Liver (tissue), 9 donors: ENCODE measurements around the gene NAIF1. TPM values are rescaled to one million over a fixed set of nuclear protein-coding genes. Genes with fewer than 3 reads are reported as not detected.
"Not testable (repeated sequence)": the region's sequence is repeated elsewhere in the genome, so short reads cannot be mapped to it uniquely, and the experiment has no call there.

Experiments
- DNase-seq: peaks from one replicate; pipeline ENCODE4 v3.0.0-alpha.2; 2017; ENCODE audit warnings: low spot score
- H3K27ac ChIP-seq, 2 donors: one replicate each; pipeline ENCODE4 v1.7.0; 2013; ENCODE audit warnings: inconsistent platforms in 2 of 2, low read length in 2 of 2, control low read depth in 1 of 2, low read depth in 1 of 2, mild to moderate bottlenecking in 1 of 2
- H3K27me3 ChIP-seq, 4 donors: one replicate each; pipeline versions ENCODE4 v1.6.1 to v1.7.0; 2013; ENCODE audit warnings: low read length in 3 of 4, inconsistent platforms in 1 of 4, mild to moderate bottlenecking in 1 of 4, moderate library complexity in 1 of 4; ENCODE audit not compliant: control insufficient read depth in 4 of 4, insufficient read depth in 4 of 4
- H3K36me3 ChIP-seq, 4 donors: one replicate each; pipeline versions ENCODE4 v1.6.1 to v1.7.0; 2013; ENCODE audit warnings: low read length in 3 of 4, mild to moderate bottlenecking in 3 of 4, low read depth in 1 of 4, moderate library complexity in 1 of 4; ENCODE audit not compliant: control insufficient read depth in 4 of 4, insufficient read depth in 3 of 4
- H3K4me1 ChIP-seq, 4 donors: one replicate each; pipeline versions ENCODE4 v1.6.1 to v1.7.0; 2013; ENCODE audit warnings: low read length in 3 of 4, mild to moderate bottlenecking in 3 of 4, moderate library complexity in 1 of 4; ENCODE audit not compliant: control insufficient read depth in 4 of 4, insufficient read depth in 4 of 4
- H3K4me3 ChIP-seq, 3 donors: one replicate each; pipeline versions ENCODE4 v1.6.1 to v1.7.0; 2013; ENCODE audit warnings: low read length in 3 of 3, control low read depth in 1 of 3, low read depth in 1 of 3, mild to moderate bottlenecking in 1 of 3
- H3K9ac ChIP-seq, 2 donors: one replicate each; pipeline ENCODE4 v1.7.0; 2013; ENCODE audit warnings: low read length in 2 of 2, mild to moderate bottlenecking in 2 of 2, moderate library complexity in 2 of 2, control low read depth in 1 of 2, low read depth in 1 of 2
- H3K9me3 ChIP-seq, 4 donors: one replicate each; pipeline versions ENCODE4 v1.6.1 to v1.7.0; 2013; ENCODE audit warnings: low read length in 3 of 4; ENCODE audit not compliant: control insufficient read depth in 4 of 4
- EGR1 ChIP-seq, 2 donors: IDR thresholded peaks; 2 replicates each; pipeline ENCODE4 v1.6.1; 2016 to 2018; ENCODE audit warnings: antibody characterized with exemption in 2 of 2, low read depth in 2 of 2
- HNF4A ChIP-seq, 2 donors: conservative IDR thresholded peaks; 2 replicates each; pipeline ENCODE4 v1.6.1; 2016; ENCODE audit warnings: antibody characterized with exemption in 2 of 2, mild to moderate bottlenecking in 2 of 2
- HNF4G ChIP-seq: IDR thresholded peaks from 2 replicates; pipeline ENCODE4 v1.6.1; 2016; ENCODE audit warnings: antibody characterized with exemption
- JUND ChIP-seq, 2 donors: IDR thresholded peaks; 2 replicates each; pipeline ENCODE4 v1.6.1; 2016; ENCODE audit warnings: antibody characterized with exemption in 2 of 2
- NR2F2 ChIP-seq: IDR thresholded peaks from 2 replicates; pipeline ENCODE4 v1.6.1; 2016; ENCODE audit warnings: antibody characterized with exemption
- RAD21 ChIP-seq, 2 donors: IDR thresholded peaks; 2 replicates each; pipeline ENCODE4 v1.6.1; 2016; ENCODE audit warnings: antibody characterized with exemption in 2 of 2, mild to moderate bottlenecking in 2 of 2
- RXRA ChIP-seq, 2 donors: IDR thresholded peaks; 2 replicates each; pipeline ENCODE4 v1.6.1; 2017 to 2018; ENCODE audit warnings: antibody characterized with exemption in 2 of 2, mild to moderate bottlenecking in 1 of 2
- SP1 ChIP-seq: IDR thresholded peaks from 2 replicates; pipeline ENCODE4 v1.6.1; 2018; ENCODE audit warnings: antibody characterized with exemption, mild to moderate bottlenecking
- ZBTB33 ChIP-seq: IDR thresholded peaks from 2 replicates; pipeline ENCODE4 v1.6.1; 2016; ENCODE audit warnings: antibody characterized with exemption
- WGBS: extraction: QIAGEN DNeasy Blood & Tissue Kit; methylation state at CpG from one replicate; pipeline ENCODE4 v1.1.7; 2013; 5-methylcytosine and 5-hydroxymethylcytosine counted together
- polyA plus RNA-seq, 2 donors: library from polyadenylated mRNA; stranded (reverse) in 1 of 2; unstranded in 1 of 2; fragments of 200-250 nt in 1 of 2; fragments of >200 nt in 1 of 2; fragmentation: Nextera tagmentation in 1 of 2; extraction: Ambion mirVana in 1 of 2; gene quantifications; one replicate each; pipeline versions ENCODE4 v1.2.1 to v1.2.3, GENCODE V29; 2013 to 2015
- total RNA-seq, 2 donors: library from RNA; depleted of rRNA; stranded (reverse); fragments of >200 nt; gene quantifications; one replicate each; pipeline ENCODE4 v1.2.3, GENCODE V29; 2014
- TF ChIP-seq, protein P1 (sequence below): fragments of 150-350 bp; IDR thresholded peaks from 2 replicates; pipeline ENCODE4 v1.5.1; 2017; ENCODE audit warnings: improper control_type of control experiment, low read depth, low read length; ENCODE audit not compliant: missing input control
- TF ChIP-seq, protein P2 (sequence below): IDR thresholded peaks from 2 replicates; pipeline ENCODE4 v1.6.1; 2016; ENCODE audit warnings: antibody characterized with exemption, mild to moderate bottlenecking
- TF ChIP-seq, protein P3 (sequence below): IDR thresholded peaks from 2 replicates; pipeline ENCODE4 v1.6.1; 2016; ENCODE audit warnings: antibody characterized with exemption
- donor health status: healthy.
- donor health status: healthy.
- donor health status: healthy.
- donor health status: healthy.
- donor health status: healthy.

NAIF1 gene
- total and polyA plus RNA-seq, 4 donors = 2.5 to 6.5 (median 4.7) TPM

DNA sequence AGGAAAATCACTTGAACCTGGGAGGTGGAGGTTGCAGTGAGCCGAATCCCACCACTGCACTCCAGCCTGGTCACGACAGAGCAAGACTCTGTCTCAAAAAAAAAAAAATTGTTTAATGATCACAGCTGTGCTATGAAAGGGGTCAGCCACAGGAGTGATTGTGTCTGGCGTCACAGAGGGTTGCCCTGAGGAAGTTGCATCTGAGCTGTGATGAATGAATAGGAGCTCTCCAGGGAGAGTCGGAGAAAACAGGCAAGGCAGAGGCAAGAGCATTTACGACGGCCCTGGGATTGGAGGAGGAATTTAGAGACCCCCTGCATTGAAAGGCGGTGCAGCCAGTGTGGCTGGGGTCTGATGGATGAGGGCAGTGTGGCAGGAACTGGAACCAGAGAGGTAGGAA lies 25.1 kb downstream of the NAIF1 start:
- Histone ChIP-seq H3K4me3 (no peak overlapping the region), H3K27ac (no peak overlapping the region), H3K9ac (no peak overlapping the region), H3K4me1 (peaks cover 3 to 11% (median 7%) of the 10 kb centered on the region in 4 donors), H3K9me3 (no peaks in the 10 kb centered on the region), H3K27me3 (no peaks in the 10 kb centered on the region), H3K36me3 (no peaks in the 10 kb centered on the region)
- no peak for DNase-seq
- TF ChIP-seq HNF4G = no peak
- no peak for TF ChIP-seq RAD21 (IDR thresholded peaks at IDR 0.05)
- TF ChIP-seq, protein P1, sequence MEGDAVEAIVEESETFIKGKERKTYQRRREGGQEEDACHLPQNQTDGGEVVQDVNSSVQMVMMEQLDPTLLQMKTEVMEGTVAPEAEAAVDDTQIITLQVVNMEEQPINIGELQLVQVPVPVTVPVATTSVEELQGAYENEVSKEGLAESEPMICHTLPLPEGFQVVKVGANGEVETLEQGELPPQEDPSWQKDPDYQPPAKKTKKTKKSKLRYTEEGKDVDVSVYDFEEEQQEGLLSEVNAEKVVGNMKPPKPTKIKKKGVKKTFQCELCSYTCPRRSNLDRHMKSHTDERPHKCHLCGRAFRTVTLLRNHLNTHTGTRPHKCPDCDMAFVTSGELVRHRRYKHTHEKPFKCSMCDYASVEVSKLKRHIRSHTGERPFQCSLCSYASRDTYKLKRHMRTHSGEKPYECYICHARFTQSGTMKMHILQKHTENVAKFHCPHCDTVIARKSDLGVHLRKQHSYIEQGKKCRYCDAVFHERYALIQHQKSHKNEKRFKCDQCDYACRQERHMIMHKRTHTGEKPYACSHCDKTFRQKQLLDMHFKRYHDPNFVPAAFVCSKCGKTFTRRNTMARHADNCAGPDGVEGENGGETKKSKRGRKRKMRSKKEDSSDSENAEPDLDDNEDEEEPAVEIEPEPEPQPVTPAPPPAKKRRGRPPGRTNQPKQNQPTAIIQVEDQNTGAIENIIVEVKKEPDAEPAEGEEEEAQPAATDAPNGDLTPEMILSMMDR = no peak
- TF ChIP-seq, protein P2, sequence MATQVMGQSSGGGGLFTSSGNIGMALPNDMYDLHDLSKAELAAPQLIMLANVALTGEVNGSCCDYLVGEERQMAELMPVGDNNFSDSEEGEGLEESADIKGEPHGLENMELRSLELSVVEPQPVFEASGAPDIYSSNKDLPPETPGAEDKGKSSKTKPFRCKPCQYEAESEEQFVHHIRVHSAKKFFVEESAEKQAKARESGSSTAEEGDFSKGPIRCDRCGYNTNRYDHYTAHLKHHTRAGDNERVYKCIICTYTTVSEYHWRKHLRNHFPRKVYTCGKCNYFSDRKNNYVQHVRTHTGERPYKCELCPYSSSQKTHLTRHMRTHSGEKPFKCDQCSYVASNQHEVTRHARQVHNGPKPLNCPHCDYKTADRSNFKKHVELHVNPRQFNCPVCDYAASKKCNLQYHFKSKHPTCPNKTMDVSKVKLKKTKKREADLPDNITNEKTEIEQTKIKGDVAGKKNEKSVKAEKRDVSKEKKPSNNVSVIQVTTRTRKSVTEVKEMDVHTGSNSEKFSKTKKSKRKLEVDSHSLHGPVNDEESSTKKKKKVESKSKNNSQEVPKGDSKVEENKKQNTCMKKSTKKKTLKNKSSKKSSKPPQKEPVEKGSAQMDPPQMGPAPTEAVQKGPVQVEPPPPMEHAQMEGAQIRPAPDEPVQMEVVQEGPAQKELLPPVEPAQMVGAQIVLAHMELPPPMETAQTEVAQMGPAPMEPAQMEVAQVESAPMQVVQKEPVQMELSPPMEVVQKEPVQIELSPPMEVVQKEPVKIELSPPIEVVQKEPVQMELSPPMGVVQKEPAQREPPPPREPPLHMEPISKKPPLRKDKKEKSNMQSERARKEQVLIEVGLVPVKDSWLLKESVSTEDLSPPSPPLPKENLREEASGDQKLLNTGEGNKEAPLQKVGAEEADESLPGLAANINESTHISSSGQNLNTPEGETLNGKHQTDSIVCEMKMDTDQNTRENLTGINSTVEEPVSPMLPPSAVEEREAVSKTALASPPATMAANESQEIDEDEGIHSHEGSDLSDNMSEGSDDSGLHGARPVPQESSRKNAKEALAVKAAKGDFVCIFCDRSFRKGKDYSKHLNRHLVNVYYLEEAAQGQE = no peak
- TF ChIP-seq, protein P3, sequence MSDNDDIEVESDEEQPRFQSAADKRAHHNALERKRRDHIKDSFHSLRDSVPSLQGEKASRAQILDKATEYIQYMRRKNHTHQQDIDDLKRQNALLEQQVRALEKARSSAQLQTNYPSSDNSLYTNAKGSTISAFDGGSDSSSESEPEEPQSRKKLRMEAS = no peak
- TF ChIP-seq JUND (IDR thresholded peaks at IDR 0.05) = no peak
- no peak for TF ChIP-seq NR2F2
- no peak for TF ChIP-seq RXRA (IDR thresholded peaks at IDR 0.05)
- no peak for TF ChIP-seq SP1
- no peak for TF ChIP-seq ZBTB33
- TF ChIP-seq EGR1 (IDR thresholded peaks at IDR 0.05; ENCODE audit: low read depth in 2 of 2) = no peak
- no peak for TF ChIP-seq HNF4A (conservative IDR thresholded peaks at IDR 0.05)
- WGBS = 94% methylated on average over 7 of the region's 7 CpGs

GRCh38 chr9:128040783-128041182 lies 26.3 kb downstream of the NAIF1 start:
- H3K4me1 ChIP-seq = peaks cover 3 to 11% (median 7%) of the 10 kb centered on the region in 4 donors
- not testable (repeated sequence) for DNase-seq, H3K27ac ChIP-seq, H3K9ac ChIP-seq, H3K4me3 ChIP-seq, H3K27me3 ChIP-seq, H3K9me3 ChIP-seq, H3K36me3 ChIP-seq
- WGBS = 91% methylated on average over 2 of the region's 3 CpGs
